SKM-1 treated with dmso at 0.1 percent for 144 hours (cell line): ENCODE data around the gene DNAH17.

Experiments used
- DNase-seq: peaks from one replicate; lab custom pipeline; 2025; ENCODE audit not compliant: unreplicated experiment; lab: John Stamatoyannopoulos, UW

DNAH17 gene

DNA sequence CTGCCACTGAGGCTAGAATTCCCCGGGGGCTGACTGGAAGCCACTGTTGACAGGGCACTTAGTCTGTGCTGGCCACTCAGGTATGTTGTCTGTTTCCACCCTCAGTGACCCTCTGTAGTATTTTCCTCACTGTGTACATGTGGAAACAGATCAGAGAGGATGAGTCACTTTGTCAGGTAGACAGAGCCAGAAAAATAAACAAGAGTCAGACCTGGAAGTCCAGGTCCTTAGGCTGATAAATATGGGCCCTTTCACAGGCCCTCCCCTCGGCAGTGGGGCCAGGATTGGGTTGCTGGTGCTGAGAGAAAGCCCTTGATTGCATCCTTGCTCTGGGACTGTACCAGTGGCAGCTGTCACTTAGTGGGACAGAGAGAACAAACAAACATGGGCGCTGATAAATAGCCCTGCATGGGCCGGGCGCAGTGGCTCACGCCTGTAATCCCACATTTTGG is 177.5 kb downstream of the DNAH17 start:
- DNase-seq, result no peak

DNA sequence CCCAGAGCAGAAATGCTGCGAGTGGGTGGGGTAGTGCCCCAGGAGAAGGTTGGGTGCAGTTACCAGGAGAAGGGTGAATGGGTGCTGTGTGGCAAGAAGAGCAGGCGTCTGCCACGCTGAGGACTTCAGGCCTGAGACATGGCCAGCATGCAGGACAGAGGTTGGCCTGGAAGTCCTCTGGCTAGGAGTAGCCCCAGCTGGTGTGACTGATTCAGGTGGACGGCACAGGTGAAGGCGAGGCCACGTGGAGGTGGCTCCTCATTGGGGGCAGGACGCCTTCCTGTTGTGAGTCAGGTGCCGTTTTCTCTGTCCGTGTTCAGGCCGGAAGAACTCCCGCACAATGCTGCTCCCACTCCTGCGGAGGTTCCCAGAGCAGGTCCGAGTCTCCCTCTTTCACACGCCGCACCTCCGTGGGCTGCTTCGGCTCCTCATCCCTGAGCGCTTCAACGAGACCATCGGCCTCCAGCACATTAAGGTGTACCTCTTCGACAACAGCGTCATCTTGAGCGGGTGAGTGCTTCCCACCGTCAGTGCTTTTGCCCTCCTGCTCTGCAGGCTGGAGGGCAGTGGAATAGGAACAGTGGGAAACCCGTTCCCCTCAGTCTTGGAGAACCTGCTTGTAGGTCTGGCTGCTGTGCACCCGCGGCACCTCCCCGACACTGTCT is 178.0 kb downstream of the DNAH17 start:
- DNase-seq, result no peak

DNA sequence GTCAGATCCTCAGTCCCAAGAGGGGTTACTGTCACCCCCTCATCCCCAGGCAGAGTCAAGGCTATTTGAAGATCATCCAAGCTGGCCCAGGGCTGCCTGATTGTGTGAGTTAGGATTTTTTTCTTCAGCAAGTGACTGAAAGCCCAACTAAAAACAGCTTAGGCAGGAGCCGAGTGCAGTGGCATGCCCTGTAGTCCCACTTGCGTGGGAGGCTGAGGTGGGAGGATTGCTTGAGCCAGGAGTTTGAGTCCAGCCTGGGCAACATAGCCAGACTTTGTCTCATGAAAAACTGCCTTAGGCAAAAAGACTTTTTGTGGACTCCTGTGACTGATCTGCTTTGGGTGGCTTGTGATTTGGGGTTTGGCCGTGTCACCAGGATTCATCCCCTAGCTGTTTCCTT is 178.8 kb downstream of the DNAH17 start:
- no peak for DNase-seq

DNA sequence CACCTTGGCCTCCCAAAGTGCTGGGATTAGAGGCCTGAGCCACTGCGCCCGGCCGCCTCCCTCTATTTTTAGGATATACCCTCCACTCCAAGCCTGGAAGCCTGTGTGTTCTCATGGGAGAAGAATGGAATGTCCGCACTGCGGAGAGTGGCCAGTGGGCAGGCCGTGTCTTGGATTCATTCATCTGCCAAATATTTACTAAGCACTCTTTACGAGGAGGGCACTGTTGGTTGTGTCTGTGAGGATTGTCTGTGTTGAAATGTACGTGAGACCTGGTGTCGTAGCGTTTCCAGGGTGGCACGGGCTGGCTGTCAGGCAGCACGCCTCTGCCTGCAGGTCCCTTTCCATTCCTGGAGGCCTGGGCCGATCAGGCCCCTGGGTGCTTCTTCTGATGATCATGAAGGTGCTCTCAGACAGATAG is 179.5 kb downstream of the DNAH17 start:
- no peak for DNase-seq

DNA sequence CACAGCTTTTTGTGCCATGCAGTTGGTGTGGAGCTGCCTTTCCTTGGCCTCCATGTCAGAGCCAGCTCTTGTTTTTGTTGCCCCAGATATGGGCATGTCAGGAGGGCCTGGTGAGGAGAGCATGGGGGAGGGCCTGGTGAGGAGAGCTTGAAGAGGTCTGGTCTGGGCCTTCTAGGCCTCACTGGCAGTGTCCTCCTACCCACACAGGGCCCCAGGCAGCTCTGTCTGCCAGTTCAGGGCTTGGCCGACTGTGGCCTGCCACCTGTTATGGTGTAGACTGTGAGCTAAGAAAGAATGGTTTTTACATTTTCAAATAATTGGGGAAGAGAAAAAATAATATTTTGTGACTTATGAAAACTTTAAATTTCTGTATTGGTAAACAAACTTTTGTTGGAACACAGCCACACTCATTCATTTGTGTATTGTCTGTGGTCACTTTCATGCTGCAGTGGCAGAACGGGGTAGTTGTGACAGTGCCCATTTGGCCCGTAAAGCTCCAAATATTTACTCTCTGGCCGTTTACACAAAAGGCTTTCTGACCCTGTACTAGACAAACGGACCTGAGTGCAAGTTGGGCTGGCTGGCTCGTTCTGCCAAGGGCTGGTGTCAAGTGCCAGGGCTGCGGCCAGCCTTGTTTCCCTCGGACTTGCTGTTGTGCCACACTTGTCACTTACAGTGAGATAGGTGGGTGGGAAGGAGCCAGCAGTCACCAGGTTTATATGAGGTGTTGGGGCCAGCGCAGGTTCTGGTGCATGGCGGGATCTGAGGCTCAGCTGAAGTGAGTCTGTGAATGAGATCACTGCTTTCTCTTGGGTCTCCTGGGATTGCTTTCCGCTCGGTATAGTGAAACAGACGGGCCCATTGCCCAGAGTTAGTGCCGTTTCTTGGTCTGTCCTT is 180.5 kb downstream of the DNAH17 start:
- no peak for DNase-seq

DNA sequence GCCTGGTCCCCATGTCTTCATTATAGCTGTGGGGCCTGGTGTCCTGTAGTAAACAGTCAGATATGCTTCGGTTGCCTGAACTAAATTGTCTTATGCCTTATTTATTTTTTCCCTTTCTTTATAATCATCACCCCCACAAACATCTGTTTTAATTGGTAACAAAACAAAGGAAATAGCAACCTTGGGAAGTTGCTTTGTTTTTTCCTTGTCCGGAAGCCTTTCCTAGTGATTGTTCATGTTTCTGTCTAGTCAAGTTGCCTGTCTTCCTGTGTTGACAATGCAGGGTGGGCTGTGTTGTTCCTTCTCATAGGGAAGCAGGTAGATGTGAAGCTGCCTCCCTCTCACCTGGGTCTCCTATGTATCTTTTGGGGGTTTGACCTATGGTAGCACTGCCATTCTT is 182.0 kb downstream of the DNAH17 start:
- DNase-seq, result no peak

DNA sequence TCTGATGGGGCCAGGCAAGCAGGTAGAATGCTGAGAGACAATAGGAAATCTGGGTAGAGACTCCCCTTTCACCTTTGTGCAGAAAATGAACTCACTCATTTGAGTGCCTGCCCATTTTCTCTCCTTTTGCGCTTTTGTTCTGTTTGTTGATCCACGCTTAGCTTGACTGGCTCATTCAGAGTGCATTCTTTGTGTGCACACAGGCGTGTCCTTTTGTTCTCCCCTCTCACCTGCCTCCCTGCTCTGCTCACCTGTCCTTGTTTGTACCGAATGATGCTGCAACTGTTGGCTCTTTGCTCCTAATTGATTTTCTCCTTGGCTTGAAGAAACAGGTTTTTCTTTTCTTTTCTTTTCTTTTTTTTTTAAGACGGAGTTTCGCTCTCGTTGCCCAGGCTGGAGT is 183.0 kb downstream of the DNAH17 start:
- DNase-seq, result no peak

DNA sequence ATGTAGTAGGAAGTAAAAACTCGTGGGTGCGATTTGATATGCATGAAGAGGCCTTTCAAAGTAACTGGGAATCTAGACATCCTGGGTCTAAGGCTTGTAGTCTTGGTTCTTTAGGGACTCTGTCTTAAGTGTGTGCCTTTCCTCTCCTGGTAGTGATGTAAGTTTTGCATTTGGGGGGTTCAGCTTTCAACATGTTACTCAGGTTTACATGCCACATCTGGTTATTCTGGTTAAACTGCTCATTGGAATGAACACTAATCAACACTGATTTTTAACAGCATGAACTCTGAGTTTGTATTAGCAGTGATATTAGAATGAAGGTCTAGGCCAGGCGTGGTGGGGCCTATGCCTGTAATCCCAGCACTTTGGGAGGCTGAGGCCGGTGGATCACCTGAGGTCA is 183.6 kb downstream of the DNAH17 start:
- DNase-seq, result no peak

DNA sequence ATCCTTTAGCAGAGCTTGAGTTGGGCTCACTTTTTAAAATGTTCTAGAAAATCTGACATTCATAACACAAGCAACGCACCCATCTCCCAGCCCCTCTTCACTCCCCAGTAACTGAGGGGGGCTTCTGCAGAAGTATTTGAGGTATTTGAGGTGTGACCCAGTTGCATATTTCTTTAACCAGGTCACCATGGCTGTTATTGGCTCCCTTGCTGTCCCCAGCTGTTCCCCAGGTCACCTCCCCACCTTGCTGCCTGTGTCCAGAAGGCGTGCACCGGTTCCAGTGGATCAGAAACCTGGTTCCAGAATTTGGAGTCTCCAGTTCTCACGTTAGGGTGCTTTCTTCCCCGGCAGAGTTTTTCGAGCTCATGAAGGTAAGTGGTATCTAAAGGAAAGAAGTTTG is 184.9 kb downstream of the DNAH17 start:
- no peak for DNase-seq

DNA sequence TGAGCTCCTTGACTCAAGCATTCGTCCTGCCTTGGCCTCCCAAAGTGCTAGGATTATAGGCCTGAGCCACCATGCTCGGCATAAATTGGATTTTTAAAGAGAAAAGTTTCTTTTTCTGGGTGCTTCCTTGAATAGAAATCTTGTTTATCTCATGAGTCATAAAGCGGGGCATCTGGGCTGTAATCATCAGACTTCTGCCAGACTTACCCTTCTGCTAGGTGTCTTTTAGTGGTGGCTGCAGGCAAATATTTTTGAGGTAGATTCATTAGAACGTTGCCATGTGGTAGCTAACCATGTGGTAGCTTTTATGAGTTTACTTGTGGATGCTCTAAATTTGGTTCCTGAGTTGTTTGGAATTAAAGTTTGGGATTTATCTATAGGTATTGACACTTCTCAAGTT is 185.4 kb downstream of the DNAH17 start:
- no peak for DNase-seq

DNA sequence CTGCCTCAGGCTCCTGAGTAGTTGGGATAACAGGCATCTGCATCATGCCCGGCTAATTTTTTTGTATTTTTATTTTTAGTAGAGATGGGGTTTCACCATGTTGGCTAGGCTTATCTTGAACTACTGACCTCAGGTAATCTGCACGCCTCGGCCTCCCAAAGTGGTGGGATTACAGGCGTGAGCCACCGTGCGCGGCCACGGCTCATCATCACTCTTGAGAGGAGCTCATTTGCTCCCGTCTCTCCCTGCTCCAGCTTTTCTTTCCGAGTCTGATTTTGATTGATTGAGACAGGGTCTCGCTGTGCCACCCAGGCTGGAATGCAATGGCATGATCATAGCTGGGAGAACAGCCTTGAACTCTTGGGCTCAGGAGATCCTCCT is 186.2 kb downstream of the DNAH17 start:
- no peak for DNase-seq

DNA sequence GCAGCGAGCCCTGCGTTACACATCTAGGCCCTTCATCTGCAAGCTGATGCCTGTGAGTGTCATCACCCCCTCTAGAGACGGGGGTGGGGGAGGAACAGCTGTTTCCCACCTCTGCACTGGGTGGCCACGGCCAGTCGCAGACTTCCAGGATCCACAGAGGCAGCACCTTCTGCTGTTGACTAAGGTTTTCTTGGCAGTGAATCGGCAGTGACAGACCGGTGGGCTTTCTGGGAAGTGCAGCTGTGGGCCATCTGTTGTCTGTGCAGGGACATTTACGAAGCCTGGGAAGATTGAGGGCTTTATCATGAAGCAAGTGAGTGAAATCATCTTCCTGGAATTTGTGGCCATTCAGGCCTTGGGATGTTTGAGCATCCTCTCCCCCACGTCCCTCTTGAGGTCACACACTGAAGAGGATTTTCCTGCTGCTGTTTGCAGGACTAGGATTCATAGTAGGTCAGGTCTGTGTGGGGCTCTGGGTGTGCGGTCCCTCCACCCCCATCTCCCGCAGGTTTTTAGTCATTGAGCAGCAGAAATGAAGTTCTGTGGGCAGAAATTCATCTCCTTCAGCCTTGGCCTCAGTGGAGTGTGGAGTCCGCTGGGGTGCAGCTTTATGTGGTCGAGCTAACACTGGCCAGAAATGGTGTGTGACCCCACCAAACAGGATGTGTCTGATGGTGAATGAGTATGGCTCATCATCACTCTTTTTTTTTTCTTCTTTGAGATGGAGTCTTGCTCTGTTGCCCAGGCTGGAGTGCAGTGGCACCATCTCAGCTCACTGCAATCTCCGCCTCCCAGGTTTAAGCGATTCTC is 186.8 kb downstream of the DNAH17 start:
- DNase-seq, result no peak

DNA sequence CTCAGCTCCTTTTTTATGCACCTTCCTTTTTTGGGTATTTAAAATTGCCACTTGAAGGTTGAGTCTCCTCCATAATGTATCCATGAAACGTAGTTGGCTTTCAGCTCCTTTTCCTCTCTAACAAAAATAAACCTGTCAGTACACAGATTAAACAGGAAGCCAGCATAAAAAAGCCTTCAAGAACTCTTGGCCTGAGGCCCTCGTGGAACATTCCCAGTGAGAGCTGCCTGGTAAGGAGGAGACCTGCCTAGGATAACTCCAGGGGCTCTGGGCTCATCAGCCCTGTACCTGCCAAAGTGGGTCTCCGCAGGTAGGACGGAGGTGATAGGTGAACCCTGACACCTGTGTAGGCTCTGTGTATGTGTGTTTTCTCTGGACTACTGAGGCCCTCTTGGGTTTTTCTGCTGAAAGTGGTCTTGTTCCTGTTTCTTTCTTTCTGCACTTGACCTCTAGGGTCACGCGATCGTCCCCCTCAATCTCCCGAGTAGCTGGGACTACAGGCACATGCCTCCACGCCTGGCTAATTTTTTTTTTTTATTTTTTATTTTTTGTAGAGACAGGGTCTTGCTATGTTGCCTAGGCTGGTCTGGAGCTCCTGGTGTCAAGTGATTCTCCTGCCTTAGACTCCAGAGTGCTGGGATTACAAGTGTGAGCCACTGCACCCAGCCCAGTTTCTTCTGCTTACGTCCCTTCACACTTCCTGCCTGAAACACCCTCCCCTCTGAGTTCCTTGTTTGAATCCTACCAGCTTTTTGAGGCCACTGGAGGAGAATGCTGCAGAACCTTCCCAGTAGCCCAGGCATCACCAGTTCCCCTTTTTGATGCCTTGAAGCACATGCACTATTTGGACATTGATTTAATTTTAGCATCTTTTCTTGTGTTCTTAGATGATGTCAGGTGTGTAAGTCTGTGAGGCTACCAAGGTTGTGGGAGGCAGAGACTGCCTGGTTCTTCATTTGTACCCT is 188.9 kb downstream of the DNAH17 start:
- DNase-seq, result peak; percentile 98

DNA sequence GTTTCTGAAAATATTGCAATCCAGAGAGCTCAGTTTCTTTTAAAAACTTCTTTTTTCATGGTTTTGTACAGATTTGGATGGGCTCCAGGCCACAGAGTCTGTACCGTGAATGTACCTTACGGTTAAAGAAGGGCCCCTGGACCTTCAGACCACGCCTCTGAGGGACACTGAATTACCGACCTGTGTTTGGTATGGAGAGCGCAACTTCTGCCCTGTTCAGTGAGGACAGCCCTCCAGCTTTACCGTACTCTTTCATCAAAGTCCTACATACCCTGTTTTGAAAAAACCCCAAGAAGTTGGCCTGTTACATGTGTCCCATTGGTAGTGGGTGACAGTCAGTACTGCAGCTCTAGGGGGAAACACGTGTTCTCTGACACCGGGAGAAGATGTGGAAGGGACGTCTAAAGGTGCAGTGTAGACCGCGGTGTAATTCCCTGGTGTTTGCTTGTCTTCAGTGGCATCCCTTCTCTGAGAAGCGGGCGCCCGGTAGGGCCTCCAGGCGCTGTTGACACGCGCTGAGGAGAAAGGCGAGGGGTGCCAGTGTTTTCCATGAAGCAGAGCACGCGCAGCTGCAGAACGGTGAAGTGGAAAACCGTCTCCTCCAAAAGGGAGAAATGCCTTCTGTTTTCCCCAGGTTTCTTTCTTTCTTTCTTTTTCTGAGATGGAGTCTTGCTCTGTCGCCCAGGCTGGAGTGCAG is 192.6 kb downstream of the DNAH17 start:
- no peak for DNase-seq

DNA sequence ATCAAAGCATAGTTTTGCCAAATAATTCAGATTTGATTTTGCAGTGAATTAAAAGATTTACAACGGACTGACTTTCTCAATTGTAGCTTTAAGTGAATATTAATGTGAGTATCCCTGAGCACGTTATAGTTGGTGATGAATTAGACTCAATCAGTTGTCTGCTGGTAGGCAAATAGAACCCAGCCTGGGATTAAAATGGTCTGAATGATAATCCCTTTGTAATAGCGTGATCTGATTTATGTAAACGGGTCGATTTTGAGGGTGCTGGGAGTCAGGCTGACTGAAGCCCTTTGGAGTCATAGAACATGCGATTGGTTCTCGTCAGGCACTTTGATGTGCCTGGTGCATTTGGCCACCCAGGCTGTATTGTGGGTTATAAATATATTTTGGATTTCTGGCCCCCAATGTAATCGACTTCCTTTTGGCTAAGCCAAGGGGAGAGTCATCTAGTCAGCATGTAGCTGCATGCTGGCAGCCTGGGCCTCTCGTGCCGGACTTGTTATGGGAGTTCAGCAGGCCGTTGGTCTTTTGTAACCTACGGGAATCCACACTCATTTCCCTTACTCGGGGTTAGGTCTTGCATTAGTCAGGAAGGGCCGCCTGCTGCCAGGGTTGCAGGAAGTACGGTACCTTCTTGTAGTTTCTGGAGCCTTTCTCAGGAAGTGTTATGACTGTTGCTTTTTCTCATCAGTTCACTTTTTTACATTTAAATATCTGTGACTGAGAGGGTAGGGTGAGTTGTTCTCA is 193.3 kb downstream of the DNAH17 start:
- DNase-seq, result peak; percentile 94

DNA sequence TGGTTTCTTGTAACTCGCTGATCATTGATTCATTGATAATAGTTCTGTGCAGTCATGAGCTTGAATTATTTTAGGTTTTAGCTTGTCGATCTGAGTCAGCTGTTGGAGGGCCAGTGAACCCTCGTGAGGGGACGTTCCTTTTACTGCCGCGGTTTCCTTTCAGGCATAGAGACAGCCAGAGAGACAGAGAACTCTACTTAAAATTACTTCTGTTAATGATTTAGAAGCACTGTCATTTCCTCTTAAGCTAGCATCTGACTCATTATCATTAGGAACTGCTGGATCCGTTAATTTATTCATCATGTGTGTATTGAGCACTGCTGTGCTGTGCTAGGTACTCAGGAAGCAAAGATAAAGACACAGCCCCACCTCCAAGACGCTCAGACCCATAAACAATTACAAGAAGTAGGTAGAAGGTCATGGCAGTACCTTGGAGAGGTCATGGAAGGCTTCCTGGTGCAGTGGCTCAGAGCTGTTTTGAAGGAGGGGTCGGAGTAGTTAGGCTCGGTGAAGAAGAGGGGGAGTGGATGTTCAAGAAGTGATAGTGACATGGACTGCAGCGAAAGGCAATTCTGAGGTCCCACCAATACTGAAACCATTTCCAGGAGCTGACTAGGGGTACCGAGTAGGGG is 195.5 kb downstream of the DNAH17 start:
- DNase-seq, result peak; percentile 28

DNA sequence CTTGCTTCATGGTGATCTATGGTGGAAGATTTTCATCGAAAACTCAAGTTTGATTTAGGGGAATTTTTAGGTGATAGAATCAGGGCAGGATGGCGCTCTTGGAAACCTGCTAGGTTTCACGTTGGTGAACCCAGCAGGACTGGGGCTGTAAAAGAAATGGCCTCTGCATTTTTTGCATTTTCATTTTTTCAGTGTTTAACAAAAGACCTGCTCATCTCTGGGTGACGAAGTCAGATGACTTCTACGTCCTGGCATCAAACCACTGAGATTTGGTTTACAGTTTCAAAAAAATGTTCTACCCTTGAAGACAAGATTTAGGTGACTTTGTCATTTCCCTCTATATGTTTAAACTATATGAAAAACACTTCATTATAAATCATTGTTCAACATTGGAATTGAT is 196.8 kb downstream of the DNAH17 start:
- no peak for DNase-seq

DNA sequence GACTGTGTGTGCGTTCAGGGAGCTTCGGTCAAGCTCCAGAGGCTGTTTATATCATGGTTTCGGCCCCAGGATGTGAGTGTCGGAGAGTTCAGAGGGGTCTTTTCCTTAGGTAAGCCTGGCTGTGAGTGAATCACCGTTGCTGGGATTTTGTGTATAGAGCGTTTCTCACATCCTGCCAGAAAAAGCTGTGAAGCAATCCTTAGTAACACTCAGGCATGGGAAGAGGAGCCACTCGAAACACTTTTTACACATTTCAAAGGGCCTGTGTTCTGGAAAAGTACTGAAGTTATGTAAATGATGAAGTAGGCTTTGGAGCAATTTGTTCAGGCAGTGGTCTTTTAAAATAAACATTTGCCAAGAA is 198.1 kb downstream of the DNAH17 start:
- DNase-seq, result no peak
